HG03442 (cell line): ENCODE data around the gene SNX1.
A peak's percentile ranks its signal among the peaks of the same experiment; 100 is the strongest.

Experiments used
- ATAC-seq: cut with Tn5 transposase; IDR thresholded peaks from one replicate; pipeline ENCODE4 v1.9.1; 2021; ENCODE audit warnings: mild to moderate bottlenecking, moderate library complexity; ENCODE audit not compliant: unreplicated experiment

The SNX1 gene

GRCh38 chr15:64161688-64162477, 66.1 kb downstream of the SNX1 start:
- ATAC-seq: no peak

- ATAC-seq: peak; percentile 17
Observed at GRCh38 chr15:64162478-64162868, 66.7 kb downstream of the SNX1 start.

- peak; percentile 88 for ATAC-seq
Observed at GRCh38 chr15:64162869-64163658, 67.3 kb downstream of the SNX1 start, which contains the start of gene PPIB. Gene PPIB, minus strand, starts transcription at chr15:64163022. Its CDS starts 36 bp downstream, at chr15:64162986.

- ATAC-seq: peak; percentile 1
Observed at GRCh38 chr15:64163659-64164362, 68.0 kb downstream of the SNX1 start.

- no peak for ATAC-seq
Observed at GRCh38 chr15:64164436-64164835, 68.7 kb downstream of the SNX1 start.

GRCh38 chr15:64166102-64166890, 70.5 kb downstream of the SNX1 start:
- ATAC-seq: no peak

GRCh38 chr15:64180235-64180824, 84.5 kb downstream of the SNX1 start:
- ATAC-seq: no peak

- ATAC-seq: no peak
Observed at GRCh38 chr15:64182859-64183370, 87.1 kb downstream of the SNX1 start.

GRCh38 chr15:64185146-64185911, 89.5 kb downstream of the SNX1 start:
- no peak for ATAC-seq

GRCh38 chr15:64187396-64188191, 91.8 kb downstream of the SNX1 start:
- no peak for ATAC-seq
